ENCODE data around the gene NTN5.
"Not testable (repeated sequence)": the region's sequence is repeated elsewhere in the genome, so short reads cannot be mapped to it uniquely, and the experiment has no call there.

NTN5 gene

DNA sequence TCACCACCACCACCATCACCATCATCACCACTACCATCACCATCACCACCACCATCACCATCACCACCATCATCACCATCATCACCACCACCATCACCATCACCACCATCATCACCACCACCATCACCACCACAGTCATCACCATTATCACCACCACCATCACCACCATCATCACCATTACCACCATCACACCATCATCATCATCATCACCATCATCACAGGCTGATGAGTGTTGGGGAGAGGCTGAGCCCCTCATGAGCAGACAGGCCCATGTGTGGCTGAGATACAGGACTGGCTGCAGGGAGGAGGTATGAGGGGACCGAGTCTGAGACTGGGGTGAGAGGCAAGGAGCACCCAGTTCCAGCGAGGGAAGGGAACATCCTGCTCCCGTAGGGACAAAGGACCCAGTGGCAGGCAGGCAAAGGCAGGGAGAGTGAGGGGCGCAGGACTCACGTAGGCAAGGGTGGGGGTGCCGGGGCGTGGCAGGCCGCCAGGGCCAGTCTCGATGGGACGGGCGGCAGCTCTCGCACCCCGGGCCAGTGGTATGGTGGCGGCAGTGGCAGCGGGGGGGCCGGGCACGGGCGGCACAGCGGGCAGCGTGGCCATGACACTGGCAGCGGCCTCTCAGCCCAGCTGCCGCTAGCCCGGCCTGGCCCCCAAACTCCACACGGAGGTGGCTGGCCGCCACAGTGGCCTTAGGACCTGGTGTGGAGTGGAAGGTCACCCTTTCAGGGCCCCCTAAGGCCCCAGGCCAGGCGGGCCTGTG, 2.7 kb downstream of the NTN5 start:
- DNase-seq (ENCODE audit: low spot score) = no peak

DNA sequence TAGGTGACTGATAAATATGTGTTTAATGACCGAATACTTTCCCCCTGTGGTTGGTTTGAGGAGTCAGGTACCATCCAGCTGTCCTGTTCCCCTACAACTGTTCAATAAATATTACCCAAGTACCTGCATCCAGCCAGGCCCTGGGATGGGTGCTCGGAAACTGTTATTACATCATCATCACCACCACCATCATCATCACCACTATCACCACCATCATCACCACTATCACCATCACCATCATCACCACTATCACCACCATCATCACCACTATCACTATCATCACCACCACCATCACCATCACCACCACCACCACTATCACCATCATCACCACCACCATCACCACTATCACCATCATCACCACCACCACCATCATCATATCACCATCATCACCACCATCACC, 4.1 kb downstream of the NTN5 start:
- no peak for DNase-seq (ENCODE audit: low spot score)

DNA sequence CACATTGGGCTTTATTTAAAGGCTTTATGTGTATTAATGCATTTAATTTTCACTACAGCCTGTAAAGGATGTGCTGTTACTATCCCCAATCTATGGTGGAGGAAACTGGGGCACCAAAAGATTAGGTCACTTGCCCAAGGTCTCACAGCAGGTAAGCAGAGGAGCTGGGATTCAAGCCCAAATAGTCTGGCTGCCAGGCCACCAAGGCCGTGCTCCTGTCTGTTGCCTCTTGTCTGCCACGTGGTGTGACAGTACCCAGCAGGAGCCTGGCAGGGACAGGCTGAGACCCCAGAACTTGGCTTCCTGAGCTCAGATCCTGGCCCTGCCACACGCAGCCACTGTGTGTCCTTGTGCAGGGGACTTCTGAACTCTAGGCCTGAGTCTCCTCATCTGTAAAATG, 4.5 kb downstream of the NTN5 start:
- no peak for DNase-seq (ENCODE audit: low spot score)

DNA sequence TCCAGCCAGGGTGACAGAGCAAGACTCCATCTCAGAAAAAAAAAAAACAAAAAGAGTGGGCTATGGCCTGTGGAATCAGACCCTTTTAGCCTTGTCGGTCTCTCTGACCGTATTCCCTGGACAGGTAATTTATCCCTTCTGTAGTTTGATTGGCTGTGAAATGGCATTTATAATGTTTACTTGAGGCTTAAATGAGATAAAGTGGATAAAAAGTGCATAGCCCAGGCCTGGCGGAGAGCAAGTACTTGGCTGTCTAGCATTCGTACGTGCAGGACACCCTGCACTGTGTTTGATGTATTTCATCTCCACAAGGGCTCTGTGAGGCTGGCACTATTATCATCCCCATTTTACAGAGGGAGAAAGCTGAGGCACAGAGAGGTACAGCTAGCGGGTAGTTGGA, 7.0 kb downstream of the NTN5 start:
- no peak for DNase-seq (ENCODE audit: low spot score)

DNA sequence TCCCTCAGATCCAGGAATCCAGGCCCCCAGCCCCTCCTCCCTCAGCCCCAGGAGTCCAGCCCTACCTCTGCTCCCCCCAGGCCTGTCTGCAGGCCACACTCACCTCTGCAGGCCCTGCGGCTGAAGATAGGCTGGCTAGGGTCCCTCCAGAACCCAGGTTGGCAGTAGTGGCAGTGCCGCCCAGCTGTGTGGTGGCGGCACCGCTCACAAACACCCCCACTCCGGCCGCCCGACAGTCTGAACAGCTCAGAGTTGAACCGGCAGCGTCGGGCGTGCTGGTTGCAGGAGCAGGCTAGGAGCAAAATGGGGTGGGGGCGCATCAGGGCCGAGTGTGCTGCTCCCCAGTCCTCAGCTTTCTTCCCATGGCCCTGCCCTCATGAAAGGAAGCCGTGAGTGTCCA, 8.3 kb downstream of the NTN5 start:
- DNase-seq (ENCODE audit: low spot score) = no peak

DNA sequence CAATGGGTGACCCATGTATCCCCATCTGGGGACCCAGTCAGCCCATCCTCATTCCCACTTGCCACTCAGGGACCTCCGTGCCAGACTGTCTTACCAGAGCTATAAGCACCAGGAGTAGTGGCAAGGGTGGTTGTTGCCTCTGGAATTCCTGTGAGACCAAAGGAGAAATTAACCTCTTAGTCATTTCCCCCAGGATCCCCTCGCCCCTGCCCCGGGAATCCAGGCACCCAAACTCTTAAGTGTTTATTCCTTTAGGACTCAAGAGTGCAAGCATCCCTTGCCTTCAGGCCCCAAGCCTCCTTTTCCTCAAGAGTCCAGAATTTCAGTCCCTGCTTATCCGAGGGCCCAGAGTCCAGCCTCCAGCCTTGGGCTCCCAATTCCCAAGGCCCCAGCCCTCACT, 9.2 kb downstream of the NTN5 start:
- DNase-seq (ENCODE audit: low spot score) = no peak

DNA sequence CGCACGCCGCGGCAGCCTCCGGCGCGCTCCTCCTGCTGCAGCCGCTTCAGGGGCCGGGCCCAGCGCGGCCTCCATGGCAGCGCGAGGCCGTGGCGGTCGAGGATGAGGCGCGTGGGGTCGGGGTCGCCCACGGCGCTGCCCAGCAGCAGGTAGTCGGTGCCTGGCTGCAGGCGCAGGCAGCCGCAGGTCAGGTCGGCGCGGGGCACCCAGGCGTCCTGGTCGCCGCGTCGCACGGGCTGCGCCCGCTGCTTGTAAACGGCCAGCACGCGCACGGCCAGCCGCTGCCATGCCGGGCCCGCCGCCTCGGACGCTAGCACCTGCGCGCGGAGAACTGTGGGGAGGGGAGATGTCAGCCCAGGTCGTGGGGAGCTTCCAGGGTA, 11.1 kb downstream of the NTN5 start:
- DNase-seq (ENCODE audit: low spot score) = no peak

DNA sequence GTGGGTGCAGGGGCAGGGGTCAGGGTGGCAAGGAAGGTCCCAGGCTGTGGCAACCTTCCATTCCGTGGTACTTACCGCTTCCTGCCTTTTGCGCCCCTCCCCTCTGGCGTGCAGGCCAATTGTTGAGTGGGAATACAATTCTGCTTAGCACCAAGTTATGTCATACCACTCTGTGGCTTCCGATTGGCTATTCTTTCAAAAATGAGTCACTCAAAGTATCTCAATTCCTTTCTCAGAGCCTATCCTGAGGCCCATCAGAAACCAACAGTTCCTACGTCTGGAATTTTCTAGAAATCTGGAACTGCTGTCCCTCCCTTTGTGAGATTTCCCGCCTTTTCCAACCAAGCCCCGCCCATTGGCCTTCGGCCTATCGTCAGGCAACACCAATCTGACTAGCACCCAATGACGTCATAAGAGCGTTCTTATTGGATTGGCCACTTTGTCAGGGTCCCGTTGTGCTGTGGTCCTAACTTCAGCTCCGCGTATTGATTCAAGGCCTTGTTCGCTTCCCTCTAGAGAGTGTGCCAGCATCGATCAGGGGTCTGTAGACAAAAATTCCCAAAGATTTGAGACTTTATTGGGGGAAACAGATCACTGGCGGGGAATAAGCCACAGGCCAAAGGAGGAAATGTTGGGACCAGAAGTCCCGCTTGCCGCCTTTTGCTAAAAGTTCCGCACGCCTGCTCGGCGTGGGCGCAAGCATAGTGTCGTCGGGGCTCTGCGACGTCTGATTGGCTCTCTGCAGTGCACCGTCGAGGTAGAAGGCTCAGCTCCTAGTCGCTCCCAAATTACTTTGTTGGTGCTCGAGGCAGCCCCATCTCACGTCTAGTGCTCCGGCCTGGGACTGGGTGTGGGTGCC, 11.7 kb downstream of the NTN5 start:
- peak; percentile 93 for DNase-seq (ENCODE audit: low spot score)

DNA sequence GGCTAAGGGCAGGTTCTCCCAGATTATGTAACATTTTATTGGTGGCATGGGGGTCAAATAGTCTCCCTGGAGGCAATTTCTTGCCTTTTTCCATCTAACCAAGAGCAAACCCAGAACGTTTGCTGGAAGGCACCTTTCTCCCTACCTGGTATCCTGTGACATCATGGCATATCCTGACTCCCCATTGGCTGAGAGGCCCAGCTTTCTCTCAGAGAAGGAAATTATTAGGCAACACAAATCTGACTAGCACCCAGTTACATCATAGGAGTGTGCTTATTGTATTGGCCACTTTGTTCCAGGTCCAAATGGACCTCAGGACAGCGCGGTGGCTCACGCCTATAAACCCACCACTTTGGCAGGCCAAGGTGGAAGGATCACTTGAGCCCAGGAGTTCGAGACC, 13.0 kb downstream of the NTN5 start:
- peak; percentile 60 for DNase-seq (ENCODE audit: low spot score)

DNA sequence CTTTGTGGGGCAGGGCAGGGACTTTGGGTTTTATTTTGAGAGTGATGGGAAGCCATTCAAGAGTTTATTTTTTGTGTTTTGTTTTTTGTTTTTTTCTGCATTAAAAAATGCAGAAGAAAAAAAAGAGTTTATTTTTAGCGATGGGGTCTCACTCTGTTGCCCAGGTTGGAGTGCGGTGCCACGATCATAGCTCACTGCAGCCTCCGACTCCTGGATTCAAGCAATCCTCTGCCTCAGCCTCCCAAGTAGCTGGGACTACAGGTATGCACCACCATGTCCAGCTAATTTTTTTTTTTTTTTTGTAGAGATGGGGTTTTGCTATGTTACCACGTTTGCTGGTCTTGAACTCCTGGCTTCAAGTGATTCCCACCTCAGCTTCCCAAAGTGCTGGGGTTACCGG, 14.3 kb downstream of the NTN5 start:
- no peak for DNase-seq (ENCODE audit: low spot score)

DNA sequence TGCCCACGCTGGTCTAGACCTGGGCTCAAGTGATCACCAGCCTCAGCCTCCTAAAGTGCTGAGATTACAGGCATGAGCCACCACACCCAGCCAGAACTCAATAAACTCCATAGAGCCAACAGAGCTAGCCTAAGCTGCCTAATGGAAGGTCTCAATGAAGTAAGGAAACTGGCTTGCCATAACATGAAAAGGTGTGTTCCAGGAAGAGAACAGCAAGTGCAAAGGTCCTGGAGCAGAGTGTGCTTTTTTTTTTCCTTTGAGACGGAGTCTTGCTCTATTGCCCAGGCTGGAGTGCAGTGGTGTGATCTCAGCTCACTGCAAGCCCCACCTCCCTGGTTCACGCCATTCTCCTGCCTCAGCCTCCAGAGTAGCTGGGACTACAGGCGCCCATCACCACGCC, 15.0 kb downstream of the NTN5 start:
- not testable (repeated sequence) for DNase-seq (ENCODE audit: low spot score)

DNA sequence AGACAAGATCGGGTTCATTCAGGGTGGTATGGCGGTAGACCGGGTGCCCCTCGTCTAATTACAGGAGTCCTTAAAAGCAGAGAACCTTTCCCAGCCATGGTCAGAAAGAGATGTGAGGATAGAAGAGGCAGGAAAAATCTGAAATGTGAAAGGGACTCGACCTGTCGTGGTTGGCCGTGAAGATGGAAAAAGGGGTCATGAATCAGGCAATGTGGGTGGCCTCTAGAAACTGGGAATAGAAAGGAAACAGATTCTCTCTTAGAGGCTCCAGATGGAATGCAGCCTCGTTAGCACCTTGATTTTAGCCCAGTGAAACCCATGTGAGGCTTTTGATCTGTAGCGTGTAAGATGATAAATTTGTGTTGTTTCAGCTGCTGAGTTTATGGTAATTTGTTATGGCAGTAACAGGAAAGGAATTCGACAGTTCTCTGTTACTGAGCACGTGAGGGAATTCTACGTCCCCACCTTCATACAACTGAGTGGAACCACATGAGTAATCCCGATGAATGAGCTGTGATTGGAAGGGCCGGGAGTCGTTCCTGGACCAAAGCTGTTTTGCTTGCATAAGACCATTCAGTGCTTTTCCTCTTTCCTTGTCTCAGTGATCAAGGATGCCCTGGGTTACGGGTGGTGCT, 15.9 kb downstream of the NTN5 start:
- peak; percentile 89 for DNase-seq (ENCODE audit: low spot score)

DNA sequence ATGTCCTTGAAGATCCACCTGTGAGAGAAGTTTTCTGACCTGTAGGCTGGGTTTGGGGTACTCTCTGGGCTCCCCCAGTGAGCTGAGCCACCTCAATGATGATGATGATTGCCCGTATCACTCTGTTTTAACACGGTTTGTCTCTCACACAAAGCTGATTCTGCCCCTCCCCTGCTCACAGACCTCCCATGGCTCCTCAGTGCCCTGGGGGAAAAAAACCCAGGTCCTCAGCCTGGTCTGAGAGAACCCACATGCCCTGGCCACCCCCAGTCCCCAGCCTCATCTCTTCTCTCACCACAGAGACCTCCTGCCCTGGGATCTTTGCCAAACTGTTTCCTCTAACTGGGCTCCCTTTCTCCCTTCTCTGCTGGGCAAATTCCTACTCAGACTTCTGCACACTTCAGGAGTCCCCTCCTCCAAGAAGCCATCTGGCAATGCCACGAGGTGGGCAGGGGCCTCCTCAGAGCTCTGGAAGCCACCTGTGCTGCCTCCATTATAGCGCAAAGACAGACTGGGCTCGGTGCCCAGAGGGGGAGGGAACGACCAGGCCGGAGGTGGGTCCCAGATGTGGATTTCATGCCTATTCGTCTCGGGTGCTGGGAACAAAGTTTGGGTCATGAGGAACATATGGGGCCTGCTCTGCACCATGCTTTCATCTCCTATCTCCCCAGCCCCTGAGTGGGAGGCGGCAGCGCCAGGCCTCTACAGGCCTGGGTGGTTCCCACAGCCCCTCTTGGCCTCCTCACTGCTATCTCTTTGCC, 18.3 kb downstream of the NTN5 start:
- DNase-seq (ENCODE audit: low spot score) = no peak

DNA sequence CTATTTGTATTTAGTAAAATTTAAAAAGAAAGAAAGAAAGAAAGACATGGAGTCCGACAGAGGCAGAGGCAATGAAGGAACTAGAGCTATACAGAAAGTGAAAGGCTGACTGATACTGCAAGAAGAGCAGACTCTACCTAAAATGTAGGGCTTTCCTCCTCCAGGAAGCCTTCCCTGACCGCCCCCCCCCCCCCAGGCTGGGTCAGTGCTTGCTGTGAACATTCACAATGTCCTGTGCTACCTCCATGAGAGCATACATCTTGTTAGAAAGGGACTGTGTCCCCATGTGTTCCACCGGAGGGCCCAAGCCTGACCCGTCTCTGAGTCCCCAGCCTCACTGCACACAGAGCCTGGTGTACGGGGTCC, 21.2 kb downstream of the NTN5 start:
- DNase-seq (ENCODE audit: low spot score) = no peak

DNA sequence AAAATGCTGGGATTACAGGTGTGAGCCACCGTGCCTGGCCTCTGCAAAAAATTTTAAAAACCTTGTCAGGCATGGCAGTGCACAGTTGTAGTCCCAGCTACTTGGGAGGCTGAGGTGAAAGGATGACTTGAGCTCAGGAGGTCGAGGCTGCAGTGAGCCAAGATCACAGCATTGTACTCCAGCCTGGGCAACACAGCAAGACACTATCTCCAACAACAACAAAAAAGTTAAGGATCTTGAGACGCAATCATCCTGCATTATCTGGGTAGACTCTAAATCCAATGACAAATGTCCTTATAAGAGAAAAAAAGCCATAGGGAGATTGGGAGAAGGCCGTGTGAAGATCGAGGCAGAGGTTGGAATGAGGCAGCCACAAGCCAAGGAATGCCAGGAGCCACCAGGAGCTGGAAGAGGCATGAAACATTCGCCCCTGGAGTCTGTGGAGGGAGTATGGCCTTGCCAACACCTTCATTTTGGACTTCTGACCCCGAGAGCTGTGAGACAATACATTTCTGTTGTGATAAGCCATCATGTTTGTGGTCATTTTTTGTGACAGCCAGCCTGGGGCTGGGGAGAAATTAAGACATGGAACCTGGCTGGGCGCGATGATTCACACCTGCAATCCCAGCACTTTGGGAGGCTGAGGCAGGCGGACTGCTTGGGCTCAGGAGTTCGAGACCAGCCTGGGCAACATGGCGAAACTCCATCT, 21.7 kb downstream of the NTN5 start:
- no peak for DNase-seq (ENCODE audit: low spot score)

DNA sequence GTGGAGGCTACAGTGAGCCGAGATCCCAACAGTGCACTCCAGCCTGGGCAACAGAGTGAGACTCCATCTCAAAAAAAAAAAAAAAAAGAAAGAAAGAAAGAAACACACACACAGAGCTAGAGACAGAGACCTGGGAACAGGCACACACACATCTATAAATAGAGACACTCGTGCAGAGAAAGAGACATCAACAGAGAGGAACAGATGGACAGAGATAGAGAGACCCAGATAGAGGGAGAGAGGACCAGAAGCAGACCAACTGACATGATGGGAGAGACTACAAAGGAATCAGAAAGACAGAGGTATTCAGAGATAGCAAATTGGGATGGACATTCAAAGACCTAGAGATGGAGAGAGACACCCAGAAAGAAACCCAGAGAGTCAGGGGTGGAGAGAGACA, 24.7 kb downstream of the NTN5 start:
- no peak for DNase-seq (ENCODE audit: low spot score)

DNA sequence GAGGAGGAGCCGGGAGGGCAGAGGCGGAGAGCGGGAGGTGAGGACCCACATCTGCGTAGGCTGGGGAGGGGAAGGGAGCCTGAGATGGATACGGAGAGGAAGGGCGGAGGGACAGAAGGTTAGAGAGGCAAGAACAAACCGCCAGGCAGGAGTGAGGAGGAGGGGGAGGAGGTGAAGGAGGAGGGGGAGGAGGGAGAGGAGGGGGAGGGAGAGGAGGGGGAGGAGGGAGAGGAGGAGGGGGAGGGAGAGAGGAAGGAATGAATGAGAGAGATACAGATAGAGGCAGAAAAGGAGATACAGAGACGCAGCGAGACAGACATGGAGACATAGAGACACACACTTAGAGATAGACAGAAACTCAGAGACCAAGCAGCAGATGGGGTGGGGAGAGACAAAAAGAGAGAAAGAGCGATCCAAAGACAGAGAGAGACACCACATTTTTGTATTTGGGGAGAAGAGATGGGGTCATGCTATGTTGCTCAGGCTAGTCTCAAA, 26.0 kb downstream of the NTN5 start:
- no peak for DNase-seq (ENCODE audit: low spot score)

DNA sequence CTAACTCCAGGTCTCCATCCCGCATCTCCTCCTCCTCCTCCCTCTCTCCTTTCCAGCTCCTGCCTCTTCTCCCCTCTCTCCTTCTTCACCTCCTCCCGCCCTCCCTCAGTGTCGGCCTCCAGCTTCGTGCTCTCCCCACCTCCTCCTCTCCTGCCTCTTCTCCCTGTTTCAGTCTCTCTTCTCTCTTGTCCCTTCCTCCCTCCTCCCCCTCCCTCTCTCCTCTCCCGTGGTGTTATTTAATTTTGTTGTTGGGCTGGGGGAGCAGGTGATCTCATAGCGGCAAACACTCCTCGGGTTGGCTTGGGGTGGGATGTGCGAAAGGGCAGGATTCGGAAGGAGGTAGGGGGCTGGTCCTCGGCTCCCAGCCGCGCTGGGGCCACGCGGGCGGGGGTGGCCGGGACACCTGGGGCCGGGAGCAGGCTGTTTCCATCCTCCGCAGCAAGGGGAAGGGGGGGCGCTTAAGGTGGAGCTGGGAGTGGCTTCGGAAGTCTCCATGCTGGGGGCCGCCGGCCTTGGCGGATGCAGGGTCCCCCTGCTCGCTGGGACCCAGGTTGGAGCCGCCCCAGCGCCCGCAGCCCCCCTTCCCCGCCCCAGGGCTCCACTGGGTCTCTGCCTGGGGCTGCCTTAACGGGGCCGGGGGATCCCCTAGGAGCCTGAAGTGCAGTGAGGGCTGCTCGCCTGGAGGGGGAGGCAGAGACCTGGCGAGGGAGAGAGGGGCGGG, 26.7 kb downstream of the NTN5 start, which contains the start of gene CA11:
Gene CA11 (minus strand): TSS at position 187 of the 721 bp plus-strand sequence. CDS start 555 bp downstream, outside the sequence.
- DNase-seq (ENCODE audit: low spot score) = peak; percentile 90

DNA sequence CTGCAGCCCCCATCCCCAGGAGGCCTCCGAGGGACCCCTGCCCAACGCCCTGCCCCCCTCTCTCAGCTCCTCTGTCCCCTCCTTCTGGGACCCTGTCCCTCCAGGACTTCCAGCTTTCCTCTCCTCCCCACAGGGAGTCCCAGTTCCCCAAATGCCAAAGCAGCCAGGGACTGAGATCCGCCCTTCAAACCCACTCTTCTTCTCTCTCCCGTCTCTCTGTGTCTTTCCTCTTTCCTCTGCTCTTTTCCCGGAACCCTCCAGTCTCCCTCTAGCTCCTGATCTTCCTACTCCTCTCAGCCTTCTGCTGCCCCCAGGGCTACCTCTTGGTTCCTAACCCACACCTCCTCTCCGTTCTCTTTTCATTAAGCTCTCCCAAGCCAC, 27.2 kb downstream of the NTN5 start:
- peak; percentile 68 for DNase-seq (ENCODE audit: low spot score)

DNA sequence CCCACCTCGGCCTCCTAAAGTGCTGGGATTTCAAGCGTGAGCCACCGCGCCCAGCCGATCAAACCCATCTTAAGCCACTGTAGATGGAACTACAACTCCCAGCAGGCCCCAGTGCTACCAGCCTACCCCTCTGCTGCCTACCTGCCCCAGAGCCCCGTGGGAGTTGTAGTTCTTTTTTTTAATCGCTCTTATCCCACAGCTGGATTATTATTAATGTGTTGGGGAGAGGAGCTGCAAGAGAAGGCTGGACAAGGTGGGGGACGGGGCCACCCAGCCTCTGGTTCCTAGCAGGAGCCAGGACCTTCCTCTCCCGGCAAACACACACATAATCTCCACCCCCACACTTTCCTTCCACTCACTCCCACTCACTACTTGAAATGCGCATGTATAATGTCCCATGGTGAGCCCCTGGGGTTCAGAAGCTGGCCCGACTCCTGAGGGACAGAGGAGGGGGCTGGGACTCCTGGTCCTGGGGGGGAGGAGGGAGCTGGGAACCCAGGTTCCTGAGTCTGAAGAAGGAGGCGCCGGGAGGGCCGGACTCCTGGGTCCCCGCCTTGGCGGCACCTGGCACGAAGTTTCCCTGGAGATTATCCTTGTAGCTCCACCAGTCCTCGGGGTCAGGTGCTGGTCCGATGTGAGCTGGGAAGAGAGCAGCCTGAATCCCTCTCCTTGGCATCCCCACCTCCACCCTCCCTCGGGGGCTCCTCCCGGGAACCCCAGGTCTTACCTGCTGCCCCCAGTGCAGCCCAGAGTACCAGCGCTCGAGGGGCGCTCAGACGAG, 27.8 kb downstream of the NTN5 start:
- peak; percentile 90 for DNase-seq (ENCODE audit: low spot score)
